ENCODE measurements around the gene CUL9. TPM values are rescaled to one million over a fixed set of nuclear protein-coding genes. Genes with fewer than 3 reads are reported as not detected.

CUL9 gene
- total RNA-seq, 1 donor from 2014 or later, result 11.1 TPM

DNA sequence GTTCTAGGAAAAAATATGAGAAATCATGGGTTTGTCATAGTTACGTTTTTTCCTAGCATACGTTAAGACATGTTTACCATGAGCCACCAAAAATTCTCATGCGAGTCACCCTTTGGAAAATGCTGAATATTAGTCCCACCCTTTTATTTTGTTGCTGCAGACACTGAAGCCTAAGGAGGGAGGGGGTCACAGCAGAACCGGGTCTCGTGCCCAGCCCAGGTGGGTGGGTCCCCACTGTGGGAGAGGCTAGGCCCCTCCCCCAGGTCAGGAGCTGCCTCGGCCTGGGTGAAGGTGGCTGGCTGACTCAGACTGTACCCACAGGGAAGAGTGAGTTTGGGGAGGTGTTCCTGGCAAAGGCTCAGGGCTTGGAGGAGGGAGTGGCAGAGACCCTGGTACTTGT is 37.1 kb upstream of the CUL9 start:
- Histone ChIP-seq H4K20me1 (ENCODE audit: insufficient read depth, low read length) (peaks cover 8% of the 10 kb centered on the region), H3K4me1 (ENCODE audit: insufficient read depth, low read length) (peaks cover 16% of the 10 kb centered on the region), H3K36me3 (ENCODE audit: insufficient read depth, low read length) (peaks cover 23% of the 10 kb centered on the region), H3K4me3 (ENCODE audit: insufficient read depth, low read depth, low read length) (no peak overlapping the region), H3K79me2 (ENCODE audit: insufficient read depth, low read length) (peaks cover 3% of the 10 kb centered on the region), H3K9ac (ENCODE audit: low read length) (no peak overlapping the region), H3K27me3 (ENCODE audit: insufficient read depth, low read length) (no peaks in the 10 kb centered on the region), H3K4me2 (ENCODE audit: low read length) (no peak overlapping the region), H3K9me3 (ENCODE audit: insufficient read depth, low read depth, low read length) (no peaks in the 10 kb centered on the region), H3K27ac (ENCODE audit: low read depth, low read length) (no peak overlapping the region), H2AFZ (ENCODE audit: low read depth, low read length) (no peak overlapping the region)
- TF ChIP-seq EZH2 (IDR thresholded peaks at IDR 0.05; ENCODE audit: insufficient read depth, low read length), result no peak
- TF ChIP-seq, protein P1, sequence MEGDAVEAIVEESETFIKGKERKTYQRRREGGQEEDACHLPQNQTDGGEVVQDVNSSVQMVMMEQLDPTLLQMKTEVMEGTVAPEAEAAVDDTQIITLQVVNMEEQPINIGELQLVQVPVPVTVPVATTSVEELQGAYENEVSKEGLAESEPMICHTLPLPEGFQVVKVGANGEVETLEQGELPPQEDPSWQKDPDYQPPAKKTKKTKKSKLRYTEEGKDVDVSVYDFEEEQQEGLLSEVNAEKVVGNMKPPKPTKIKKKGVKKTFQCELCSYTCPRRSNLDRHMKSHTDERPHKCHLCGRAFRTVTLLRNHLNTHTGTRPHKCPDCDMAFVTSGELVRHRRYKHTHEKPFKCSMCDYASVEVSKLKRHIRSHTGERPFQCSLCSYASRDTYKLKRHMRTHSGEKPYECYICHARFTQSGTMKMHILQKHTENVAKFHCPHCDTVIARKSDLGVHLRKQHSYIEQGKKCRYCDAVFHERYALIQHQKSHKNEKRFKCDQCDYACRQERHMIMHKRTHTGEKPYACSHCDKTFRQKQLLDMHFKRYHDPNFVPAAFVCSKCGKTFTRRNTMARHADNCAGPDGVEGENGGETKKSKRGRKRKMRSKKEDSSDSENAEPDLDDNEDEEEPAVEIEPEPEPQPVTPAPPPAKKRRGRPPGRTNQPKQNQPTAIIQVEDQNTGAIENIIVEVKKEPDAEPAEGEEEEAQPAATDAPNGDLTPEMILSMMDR (IDR thresholded peaks at IDR 0.05; ENCODE audit: insufficient read depth, low read depth, low read length), result no peak
- Mint-ChIP-seq H3K4me1 (ENCODE audit: low read depth, unreplicated experiment) (peaks cover 62% of the 10 kb centered on the region), H3K4me3 (ENCODE audit: unreplicated experiment) (peak overlapping the region; percentile 64), H3K27ac (ENCODE audit: unreplicated experiment) (peak overlapping the region; percentile 86), H3K36me3 (ENCODE audit: low read depth, unreplicated experiment) (peaks cover 30% of the 10 kb centered on the region), H3K27me3 (ENCODE audit: low read depth, unreplicated experiment) (no peaks in the 10 kb centered on the region), H3K9me3 (ENCODE audit: unreplicated experiment) (no peaks in the 10 kb centered on the region)
- DNase-seq (ENCODE audit: low read depth) (no peak), FAIRE-seq (no peak)

DNA sequence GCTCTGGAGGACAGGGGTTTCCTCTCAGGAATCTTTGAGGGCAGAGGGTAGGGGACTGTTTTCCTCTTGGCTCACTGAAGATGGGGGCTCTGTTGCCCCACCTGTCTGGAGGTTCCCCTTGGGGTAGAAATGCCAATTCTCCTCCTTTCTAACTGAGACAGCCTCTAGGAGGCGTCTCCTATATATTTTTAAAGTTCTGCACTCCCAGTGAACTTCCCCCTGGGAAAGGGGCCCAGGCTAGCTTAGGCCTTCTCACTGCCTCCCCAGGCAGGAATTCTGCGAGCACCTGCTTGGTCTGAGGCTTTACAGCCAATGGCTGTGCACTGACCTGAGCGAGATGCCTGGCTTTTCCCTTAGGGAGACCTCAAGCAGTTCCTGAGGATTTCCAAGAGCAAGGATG is 35.7 kb upstream of the CUL9 start:
- FAIRE-seq, result no peak
- H3K4me1 Mint-ChIP-seq (ENCODE audit: low read depth, unreplicated experiment), result peaks cover 63% of the 10 kb centered on the region

DNA sequence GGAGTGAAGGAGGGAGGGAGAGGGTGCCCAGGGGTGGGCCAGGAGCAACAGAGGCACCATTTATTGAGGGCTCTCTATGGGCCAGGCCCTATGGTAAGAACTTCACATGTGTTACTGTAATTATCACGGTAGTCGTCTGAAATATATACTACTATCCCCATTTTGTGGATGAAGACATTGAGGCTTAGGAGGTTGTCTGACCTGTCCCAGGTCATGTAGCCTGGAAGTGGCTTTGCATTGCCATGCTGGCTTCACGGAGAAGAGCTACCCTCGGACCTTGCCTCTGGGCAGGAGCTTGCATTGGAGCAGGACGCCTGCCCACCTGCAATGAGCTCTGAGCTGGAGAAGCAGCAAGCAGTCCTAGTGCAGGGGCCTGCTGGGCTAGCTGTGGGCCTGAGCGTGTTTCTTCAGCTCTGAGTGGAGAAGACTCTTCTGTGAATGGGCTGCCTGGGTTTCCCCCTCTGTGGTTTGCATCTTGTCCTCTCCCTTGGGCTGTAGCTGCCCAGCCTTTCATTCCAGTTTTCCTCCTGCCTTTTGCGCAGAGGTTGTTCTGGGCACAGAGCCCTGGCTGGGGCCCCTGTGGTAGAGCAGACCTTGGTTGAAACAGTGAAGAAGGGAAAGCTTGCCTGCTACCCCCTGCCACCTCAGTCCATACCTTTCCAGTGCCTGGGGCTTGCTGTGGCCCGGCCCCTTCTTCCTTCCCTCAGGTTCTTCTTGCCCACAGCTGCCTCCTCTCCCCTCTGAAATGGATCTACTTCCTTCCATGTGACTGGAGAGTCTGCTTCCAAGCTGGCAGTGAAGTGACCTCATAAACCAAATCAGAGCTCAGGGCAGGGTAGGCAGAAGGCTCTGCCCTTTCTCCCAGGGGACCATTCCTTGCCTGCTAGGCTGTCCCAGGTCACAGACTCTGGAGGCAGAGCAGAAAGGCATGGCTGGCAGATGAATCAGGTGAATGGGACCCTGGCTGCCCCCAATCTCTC is 35.0 kb upstream of the CUL9 start:
- TF ChIP-seq EZH2 (IDR thresholded peaks at IDR 0.05; ENCODE audit: insufficient read depth, low read length), result no peak
- TF ChIP-seq, protein P1 (IDR thresholded peaks at IDR 0.05; ENCODE audit: insufficient read depth, low read depth, low read length), result no peak
- H3K36me3 Mint-ChIP-seq (ENCODE audit: low read depth, unreplicated experiment), result peaks cover 31% of the 10 kb centered on the region
- Histone ChIP-seq H3K9ac (ENCODE audit: low read length) (no peak overlapping the region), H3K4me2 (ENCODE audit: low read length) (no peak overlapping the region), H3K27me3 (ENCODE audit: insufficient read depth, low read length) (no peaks in the 10 kb centered on the region), H3K4me3 (ENCODE audit: insufficient read depth, low read depth, low read length) (no peak overlapping the region), H3K4me1 (ENCODE audit: insufficient read depth, low read length) (peaks cover 16% of the 10 kb centered on the region), H4K20me1 (ENCODE audit: insufficient read depth, low read length) (peaks cover 11% of the 10 kb centered on the region), H3K79me2 (ENCODE audit: insufficient read depth, low read length) (peaks cover 3% of the 10 kb centered on the region), H2AFZ (ENCODE audit: low read depth, low read length) (no peak overlapping the region), H3K27ac (ENCODE audit: low read depth, low read length) (no peak overlapping the region), H3K36me3 (ENCODE audit: insufficient read depth, low read length) (peaks cover 23% of the 10 kb centered on the region), H3K9me3 (ENCODE audit: insufficient read depth, low read depth, low read length) (no peaks in the 10 kb centered on the region)
- no peaks in the 10 kb centered on the region for H3K27me3 Mint-ChIP-seq (ENCODE audit: low read depth, unreplicated experiment)
- H3K4me3 Mint-ChIP-seq (ENCODE audit: unreplicated experiment), result no peak overlapping the region
- DNase-seq (ENCODE audit: low read depth), result no peak
- H3K27ac Mint-ChIP-seq (ENCODE audit: unreplicated experiment), result peak overlapping the region; percentile 58
- peaks cover 61% of the 10 kb centered on the region for H3K4me1 Mint-ChIP-seq (ENCODE audit: low read depth, unreplicated experiment)
- no peak for FAIRE-seq
- H3K9me3 Mint-ChIP-seq (ENCODE audit: unreplicated experiment), result no peaks in the 10 kb centered on the region

More for the DNA sequence above, 35.7 kb upstream of the CUL9 start:
- Histone ChIP-seq H3K27me3 (ENCODE audit: insufficient read depth, low read length) (no peaks in the 10 kb centered on the region), H3K36me3 (ENCODE audit: insufficient read depth, low read length) (peaks cover 23% of the 10 kb centered on the region), H3K4me3 (ENCODE audit: insufficient read depth, low read depth, low read length) (no peak overlapping the region), H4K20me1 (ENCODE audit: insufficient read depth, low read length) (peaks cover 11% of the 10 kb centered on the region), H3K9me3 (ENCODE audit: insufficient read depth, low read depth, low read length) (no peaks in the 10 kb centered on the region), H3K27ac (ENCODE audit: low read depth, low read length) (no peak overlapping the region), H3K79me2 (ENCODE audit: insufficient read depth, low read length) (peaks cover 3% of the 10 kb centered on the region), H3K9ac (ENCODE audit: low read length) (no peak overlapping the region), H3K4me2 (ENCODE audit: low read length) (no peak overlapping the region), H2AFZ (ENCODE audit: low read depth, low read length) (no peak overlapping the region), H3K4me1 (ENCODE audit: insufficient read depth, low read length) (peaks cover 16% of the 10 kb centered on the region)
- Mint-ChIP-seq H3K4me3 (ENCODE audit: unreplicated experiment) (no peak overlapping the region), H3K36me3 (ENCODE audit: low read depth, unreplicated experiment) (peaks cover 32% of the 10 kb centered on the region), H3K27me3 (ENCODE audit: low read depth, unreplicated experiment) (no peaks in the 10 kb centered on the region), H3K27ac (ENCODE audit: unreplicated experiment) (peak overlapping the region; percentile 58), H3K9me3 (ENCODE audit: unreplicated experiment) (no peaks in the 10 kb centered on the region)
- TF ChIP-seq EZH2 (IDR thresholded peaks at IDR 0.05; ENCODE audit: insufficient read depth, low read length), result no peak
- DNase-seq (ENCODE audit: low read depth), result no peak

All from astrocyte (in vitro differentiated cells and primary cell).